IMR-90 (cell line): ENCODE data around the gene DENND5A. TPM values are rescaled to one million over a fixed set of nuclear protein-coding genes. Genes with fewer than 3 reads are reported as not detected.
A peak's percentile ranks its signal among the peaks of the same experiment; 100 is the strongest.
"Not testable (repeated sequence)": the region's sequence is repeated elsewhere in the genome, so short reads cannot be mapped to it uniquely, and the experiment has no call there.

Experiments
- ATAC-seq: fragments of 200-7000 bp; cut with Tn5 transposase; 2 replicates; pipeline ENCODE4 v1.9.1; 2020; ENCODE audit warnings: low read depth, mild to moderate bottlenecking, moderate library complexity
- BruUV-seq: library from RNA; stranded (reverse); fragments of 400-500 nt; replicated peaks from 2 replicates; lab custom pipeline; 2021; lab: Mats Ljungman, UMichigan
- CTCF ChIA-PET: fragments of 300-600 bp; formaldehyde crosslinking; extraction: SDS; loops from one replicate; lab custom pipeline; 2021; ENCODE audit warnings: antibody characterized with exemption; lab: Yijun Ruan, JAX
- POLR2A ChIA-PET: fragments of 300-600 bp; sonication (Branson Sonifier 250); formaldehyde crosslinking; loops from one replicate; lab custom pipeline; 2022; ENCODE audit warnings: antibody characterized with exemption; ENCODE audit not compliant: unreplicated experiment; lab: Charles Lee
- DNase-seq: peaks from one replicate; pipeline ENCODE4 v3.0.0; 2013
- H2AFZ ChIP-seq: replicated peaks from 2 replicates; pipeline ENCODE3; 2013; ENCODE audit warnings: low read length, mild to moderate bottlenecking; ENCODE audit not compliant: poor library complexity
- H2AK5ac ChIP-seq: 2 replicates; pipeline ENCODE4 v1.6.1; 2013; ENCODE audit warnings: low read depth, low read length, inconsistent platforms
- H2AK9ac ChIP-seq: replicated peaks from 2 replicates; pipeline ENCODE3; 2013; ENCODE audit warnings: mild to moderate bottlenecking, low read depth, low read length, moderate library complexity; ENCODE audit not compliant: poor library complexity
- H2BK120ac ChIP-seq: 2 replicates; pipeline ENCODE4 v1.6.1; 2013; ENCODE audit warnings: low read depth, low read length, inconsistent platforms
- H2BK15ac ChIP-seq: 3 replicates; pipeline ENCODE4 v1.6.1; 2013; ENCODE audit warnings: low read depth, low read length, inconsistent platforms
- H2BK20ac ChIP-seq: 2 replicates; pipeline ENCODE4 v1.6.1; 2013; ENCODE audit warnings: low read depth, mild to moderate bottlenecking, inconsistent platforms, low read length, moderate library complexity
- H2BK5ac ChIP-seq: 2 replicates; pipeline ENCODE4 v1.6.1; 2013; ENCODE audit warnings: mild to moderate bottlenecking, low read depth, low read length, inconsistent platforms; ENCODE audit not compliant: poor library complexity, severe bottlenecking
- H3K14ac ChIP-seq: replicated peaks from 2 replicates; pipeline ENCODE4 v1.6.1; 2013; ENCODE audit warnings: low read depth, low read length, inconsistent platforms
- H3K18ac ChIP-seq: 2 replicates; pipeline ENCODE4 v1.6.1; 2013; ENCODE audit warnings: low read depth, low read length, control low read depth
- H3K23ac ChIP-seq: 2 replicates; pipeline ENCODE4 v1.6.1; 2013; ENCODE audit warnings: low read depth, low read length, inconsistent platforms
- H3K27ac ChIP-seq: 2 replicates; pipeline ENCODE4 v1.5.1; 2013; ENCODE audit warnings: mild to moderate bottlenecking, control low read depth, low read length; ENCODE audit not compliant: insufficient read depth
- H3K27me3 ChIP-seq: 2 replicates; pipeline ENCODE4 v1.6.1; 2013; ENCODE audit warnings: low read length; ENCODE audit not compliant: control insufficient read depth, insufficient read depth
- H3K36me3 ChIP-seq: 2 replicates; pipeline ENCODE4 v1.6.1; 2013; ENCODE audit warnings: low read length, mixed read lengths; ENCODE audit not compliant: control insufficient read depth, insufficient read depth
- H3K4ac ChIP-seq: 2 replicates; pipeline ENCODE4 v1.6.1; 2013; ENCODE audit warnings: low read depth, low read length, inconsistent platforms
- H3K4me1 ChIP-seq: 2 replicates; pipeline ENCODE4 v1.6.1; 2013; ENCODE audit warnings: low read length, mixed read lengths; ENCODE audit not compliant: control insufficient read depth, insufficient read depth
- H3K4me2 ChIP-seq: 2 replicates; pipeline ENCODE4 v1.6.1; 2013; ENCODE audit warnings: low read depth, mild to moderate bottlenecking, control low read depth, low read length, moderate library complexity
- H3K4me3 ChIP-seq: 2 replicates; pipeline ENCODE4 v1.5.1; 2013; ENCODE audit warnings: low read depth, mild to moderate bottlenecking, control low read depth, low read length, moderate library complexity; ENCODE audit not compliant: insufficient read depth
- H3K56ac ChIP-seq: 2 replicates; pipeline ENCODE4 v1.6.1; 2013; ENCODE audit warnings: low read length, inconsistent platforms; ENCODE audit not compliant: insufficient read depth; ENCODE audit errors: extremely low read depth
- H3K79me1 ChIP-seq, 2 experiments: 2 replicates each; pipeline ENCODE4 v1.6.1; 2013; ENCODE audit warnings: low read length in 2 of 2, inconsistent platforms in 1 of 2, low read depth in 1 of 2
- H3K9ac ChIP-seq: 2 replicates; pipeline ENCODE4 v1.6.1; 2013; ENCODE audit warnings: low read depth, low read length, control low read depth
- H3K9me1 ChIP-seq: 2 replicates; pipeline ENCODE4 v1.6.1; 2013; ENCODE audit warnings: low read length, inconsistent platforms; ENCODE audit not compliant: insufficient read depth
- H3K9me3 ChIP-seq: 2 replicates; pipeline ENCODE4 v1.6.1; 2013; ENCODE audit warnings: low read length; ENCODE audit not compliant: control insufficient read depth, insufficient read depth
- H4K20me1 ChIP-seq: 2 replicates; pipeline ENCODE4 v1.6.1; 2013; ENCODE audit warnings: low read length, inconsistent platforms; ENCODE audit not compliant: insufficient read depth
- H4K5ac ChIP-seq: 2 replicates; pipeline ENCODE4 v1.6.1; 2013; ENCODE audit warnings: mild to moderate bottlenecking, low read depth, low read length, control low read depth
- H4K8ac ChIP-seq, 2 experiments: 2 replicates each; pipeline ENCODE4 v1.6.1; 2013; ENCODE audit warnings: low read depth in 2 of 2, low read length in 2 of 2, control low read depth in 1 of 2, inconsistent platforms in 1 of 2
- H4K91ac ChIP-seq: 2 replicates; pipeline ENCODE4 v1.6.1; 2013; ENCODE audit warnings: low read depth, low read length, inconsistent platforms; ENCODE audit not compliant: insufficient read depth
- MAFK ChIP-seq: IDR thresholded peaks from 2 replicates; pipeline ENCODE4 v1.6.1; 2012; ENCODE audit warnings: low read depth, low read length, improper control_type of control experiment
- RAD21 ChIP-seq: IDR thresholded peaks from 2 replicates; pipeline ENCODE4 v1.6.1; 2012; ENCODE audit warnings: low read length, improper control_type of control experiment
- SMC3 ChIP-seq: fragments of 150-350 bp; IDR thresholded peaks from 2 replicates; pipeline ENCODE4 v1.6.1; 2016; ENCODE audit warnings: low read depth, mild to moderate bottlenecking, antibody characterized with exemption, low read length, moderate library complexity
- USF2 ChIP-seq: fragments of 150-350 bp; IDR thresholded peaks from 2 replicates; pipeline ENCODE4 v1.6.1; 2017; ENCODE audit warnings: mild to moderate bottlenecking, antibody characterized with exemption, low read length, low read depth
- WGBS, 2 experiments: methylation state at CpG; one replicate each; pipeline versions ENCODE4 v1.1.5 to v1.1.7; 2013; ENCODE audit warnings: missing lambda C conversion rate in 2 of 2; ENCODE audit not compliant: insufficient read length in 1 of 2; ENCODE audit errors: extremely low coverage in 2 of 2; 5-methylcytosine and 5-hydroxymethylcytosine counted together
- dilution Hi-C: fragments of 300-500 bp; cut with HindIII; formaldehyde crosslinking; loops from one replicate; pipeline ENCODE4 v1.14.3; 2018; ENCODE audit warnings: low sequenced_read_pairs; ENCODE audit not compliant: unreplicated experiment
- in situ Hi-C: fragments of 300-500 bp; cut with MboI; formaldehyde crosslinking; loops from 3 replicates; pipeline ENCODE4 v1.14.3; 2019; ENCODE audit warnings: low sequenced_read_pairs, inconsistent platforms, mixed read lengths
- intact Hi-C: fragments of 100-400 bp; cut with micrococcal nuclease; formaldehyde crosslinking; loops from 2 replicates; pipeline ENCODE4 v1.10.0; 2022
- polyA plus RNA-seq, 3 experiments: library from polyadenylated mRNA; depleted of rRNA; stranded (reverse); fragments of >200 nt; gene quantifications; 2 replicates each; pipeline ENCODE4 v1.2.3, GENCODE V29; 2012; ENCODE audit warnings: low replicate concordance in 1 of 3
- total RNA-seq: library from RNA; depleted of rRNA; stranded (reverse); fragments of >200 nt; gene quantifications from 2 replicates; pipeline ENCODE4 v1.2.3, GENCODE V29; 2012

Gene DENND5A
- total and polyA plus RNA-seq, 2 of the 4 experiments (the other 2 are of a cell fraction): 179 to 192 TPM

- Histone ChIP-seq H2BK20ac (no peak overlapping the region), H2AFZ (no peak overlapping the region), H2BK15ac (no peak overlapping the region), H4K20me1 (peaks cover 66% of the 10 kb centered on the region), H3K27ac (no peak overlapping the region), H3K14ac (no peak overlapping the region), H3K27me3 (no peaks in the 10 kb centered on the region), H4K91ac (no peak overlapping the region), H3K9ac (no peak overlapping the region), H3K23ac (no peak overlapping the region), H3K79me1 (peaks cover 0 to 50% of the 10 kb centered on the region in 2 experiments; a peak in 2 of 4 replicates), H4K5ac (no peak overlapping the region), H4K8ac (no peak overlapping the region), H3K4me2 (no peak overlapping the region; the same call in 1 of the 2 replicates), H3K56ac (no peak overlapping the region), H3K9me3 (no peaks in the 10 kb centered on the region), H3K4me1 (peaks cover 8% of the 10 kb centered on the region), H2AK9ac (no peak overlapping the region), H3K36me3 (no peaks in the 10 kb centered on the region), H3K4me3 (no peak overlapping the region), H3K18ac (no peak overlapping the region), H3K9me1 (peaks cover 4% of the 10 kb centered on the region; the same call in 1 of the 2 replicates), H3K4ac (no peak overlapping the region), H2AK5ac (no peak overlapping the region), H2BK5ac (no peak overlapping the region), H2BK120ac (no peak overlapping the region)
- dilution Hi-C loops (no loop called here), intact Hi-C loops (loop anchor here (5.0 to 10.0 kb wide), 3 partner anchors 53 to 245 kb away; no protein-coding TSS in a partner anchor), in situ Hi-C loops (no loop called here)
- CTCF ChIA-PET: interaction anchor here (0.6 to 0.7 kb wide), 3 partner anchors 13 to 86 kb away, joined by 3 to 7 read pairs (median 3); no protein-coding TSS in a partner anchor
- POLR2A ChIA-PET: interaction anchor here (0.6 kb wide), 1 partner anchor 34 kb away, joined by 9 read pairs; no protein-coding TSS in a partner anchor
- WGBS, 2 experiments: no CpG with 5 or more reads among the region's 4 CpGs
- no TSS peak for BruUV-seq
- TF ChIP-seq SMC3: no peak
- TF ChIP-seq RAD21: 0 out of 2 replicates have a peak, but pooled peaks have one; percentile 6
- no peak for TF ChIP-seq USF2
- peak; percentile 94 for TF ChIP-seq MAFK
- ATAC-seq (no peak), DNase-seq (no peak)
These were observed 4.9 kb downstream of the DENND5A start for GRCh38 chr11:9259981-9260837.

GRCh38 chr11:9258279-9258678, 6.9 kb downstream of the DENND5A start:
- H2AFZ ChIP-seq, H3K36me3 ChIP-seq, CTCF ChIA-PET, H2BK120ac ChIP-seq, H2BK5ac ChIP-seq, H2BK15ac ChIP-seq, in situ Hi-C loops, H3K4me1 ChIP-seq, H3K18ac ChIP-seq, H4K91ac ChIP-seq, DNase-seq, H2AK9ac ChIP-seq, H3K9ac ChIP-seq, H3K23ac ChIP-seq, H3K4me3 ChIP-seq, H4K5ac ChIP-seq, BruUV-seq, dilution Hi-C loops, H4K8ac ChIP-seq, H3K27me3 ChIP-seq, H2BK20ac ChIP-seq, H3K9me3 ChIP-seq, H2AK5ac ChIP-seq, POLR2A ChIA-PET, intact Hi-C loops, H3K4me2 ChIP-seq, H3K27ac ChIP-seq, H3K9me1 ChIP-seq, H3K56ac ChIP-seq, H3K4ac ChIP-seq, H3K14ac ChIP-seq, ATAC-seq: not testable (repeated sequence)
- no CpG with 5 or more reads among the region's 4 CpGs for WGBS, 2 experiments
- Histone ChIP-seq H3K79me1 (peaks cover 0 to 59% of the 10 kb centered on the region in 2 experiments; a peak in 2 of 4 replicates), H4K20me1 (peaks cover 75% of the 10 kb centered on the region)
